Gastrocnemius medialis (tissue), 4 donors: ENCODE data around the gene SARS1. TPM values are rescaled to one million over a fixed set of nuclear protein-coding genes. Genes with fewer than 3 reads are reported as not detected.
A peak's percentile ranks its signal among the peaks of the same experiment; 100 is the strongest.

Experiments
- ATAC-seq, 2 donors: fragments of 150-250 bp; one replicate each; pipeline ENCODE4 v1.9.1; 2016
- DNase-seq, 2 donors: peaks; one replicate each; pipeline ENCODE4 v3.0.0-alpha.2; 2019
- H3K27ac ChIP-seq, 4 donors: fragments of 200-600 bp; sonication (generic); 1 replicate in 1 of 4; 2 replicates in 3 of 4; pipeline ENCODE4 v1.5.1; 2016 to 2018; ENCODE audit warnings: mild to moderate bottlenecking in 2 of 4, moderate library complexity in 1 of 4
- H3K27me3 ChIP-seq, 3 donors: fragments of 200-600 bp; sonication (generic) in 2 of 3; 1 replicate in 1 of 3; 2 replicates in 2 of 3; pipeline versions ENCODE4 v1.5.1 to v1.6.0; 2016 to 2019; ENCODE audit warnings: mild to moderate bottlenecking in 1 of 3, moderate library complexity in 1 of 3
- H3K36me3 ChIP-seq, 2 donors: fragments of 200-600 bp; sonication (generic) in 1 of 2; one replicate each; pipeline ENCODE4 v1.5.1; 2017 to 2018
- H3K4me1 ChIP-seq, 2 donors: fragments of 200-600 bp; sonication (generic) in 1 of 2; one replicate each; pipeline ENCODE4 v1.5.1; 2016 to 2017; ENCODE audit warnings: mild to moderate bottlenecking in 2 of 2
- H3K4me3 ChIP-seq, 4 donors: fragments of 200-600 bp; sonication (generic) in 3 of 4; 1 replicate in 1 of 4; 2 replicates in 3 of 4; pipeline ENCODE4 v1.5.1; 2016 to 2019; ENCODE audit warnings: mild to moderate bottlenecking in 2 of 4
- H3K9me3 ChIP-seq, 3 donors: fragments of 200-600 bp; sonication (generic) in 2 of 3; 1 replicate in 1 of 3; 2 replicates in 2 of 3; pipeline ENCODE4 v1.5.1; 2016 to 2019
- CTCF ChIP-seq, 5 experiments: fragments of 450-650 bp in 3 of 5; fragments of 200-600 bp in 2 of 5; sonication (generic) in 2 of 5; IDR thresholded peaks in 4 of 5; conservative IDR thresholded peaks in 1 of 5; 1 replicate in 4 of 5; 2 replicates in 1 of 5; pipeline ENCODE4 v1.5.1; 2016 to 2019; ENCODE audit warnings: antibody characterized with exemption in 5 of 5, mild to moderate bottlenecking in 3 of 5, moderate library complexity in 3 of 5
- POLR2A ChIP-seq, 2 donors: fragments of 450-650 bp; IDR thresholded peaks; one replicate each; pipeline ENCODE4 v1.6.1; 2017; ENCODE audit warnings: antibody characterized with exemption in 2 of 2, mild to moderate bottlenecking in 2 of 2, moderate library complexity in 2 of 2
- in situ Hi-C, 4 donors: fragments of 200-750 bp; cut with MboI; loops; one replicate each; pipeline versions ENCODE4 v1.15.0 to v1.8.0; 2017; ENCODE audit warnings: low sequenced_read_pairs in 4 of 4
- intact Hi-C: fragments of 100-400 bp; cut with DNase I; formaldehyde crosslinking; loops from one replicate; pipeline ENCODE4 v1.15.1; 2023; ENCODE audit warnings: low total_unique reads
- total RNA-seq, 4 donors: library from RNA; depleted of rRNA; stranded (reverse); fragments of >200 nt; gene quantifications; one replicate each; pipeline versions ENCODE4 v1.1.0 to v1.2.3, GENCODE V29; 2016

The SARS1 gene
- total RNA-seq, 4 donors from 2014 or later, result 97.6 to 116 (median 98.7) TPM

GRCh38 chr1:109263234-109263596, 49.5 kb downstream of the SARS1 start:
- no peaks in the 10 kb centered on the region for H3K4me1 ChIP-seq
- TF ChIP-seq POLR2A (IDR thresholded peaks at IDR 0.05) (no peak), CTCF (IDR thresholded peaks at IDR 0.05 in 4 of 5, conservative IDR thresholded peaks at IDR 0.05 in 1 of 5) (no peak)
- no peak for DNase-seq
- H3K36me3 ChIP-seq, result no peaks in the 10 kb centered on the region
- H3K4me3 ChIP-seq, result no peak overlapping the region
- intact Hi-C loops, result loop anchor here (1.0 kb wide), 3 partner anchors 62 to 269 kb away; no protein-coding TSS in a partner anchor
- H3K27ac ChIP-seq, result no peak overlapping the region
- H3K27me3 ChIP-seq, result no peaks in the 10 kb centered on the region
- H3K9me3 ChIP-seq, result no peaks in the 10 kb centered on the region
- in situ Hi-C loops, result loop anchor here in 1 of 4 donors (10.0 kb wide), 1 partner anchor 142 kb away; no protein-coding TSS in a partner anchor
- ATAC-seq, result no peak

GRCh38 chr1:109263597-109264378, 50.1 kb downstream of the SARS1 start:
- Histone ChIP-seq H3K4me3 (no peak overlapping the region), H3K9me3 (no peaks in the 10 kb centered on the region), H3K4me1 (no peaks in the 10 kb centered on the region), H3K27me3 (no peaks in the 10 kb centered on the region), H3K36me3 (no peaks in the 10 kb centered on the region), H3K27ac (no peak overlapping the region)
- ATAC-seq, result peak; percentile 59 to 78
- in situ Hi-C loops (loop anchor here in 1 of 4 donors (10.0 kb wide), 1 partner anchor 141 kb away; no protein-coding TSS in a partner anchor), intact Hi-C loops (loop anchor here (1.0 kb wide), 3 partner anchors 62 to 269 kb away; no protein-coding TSS in a partner anchor)
- DNase-seq, result peak; percentile 52 to 76
- TF ChIP-seq POLR2A (IDR thresholded peaks at IDR 0.05), result no peak
- peak; percentile 87 to 98 (median 93) for TF ChIP-seq CTCF (IDR thresholded peaks at IDR 0.05 in 4 of 5, conservative IDR thresholded peaks at IDR 0.05 in 1 of 5)

DNA sequence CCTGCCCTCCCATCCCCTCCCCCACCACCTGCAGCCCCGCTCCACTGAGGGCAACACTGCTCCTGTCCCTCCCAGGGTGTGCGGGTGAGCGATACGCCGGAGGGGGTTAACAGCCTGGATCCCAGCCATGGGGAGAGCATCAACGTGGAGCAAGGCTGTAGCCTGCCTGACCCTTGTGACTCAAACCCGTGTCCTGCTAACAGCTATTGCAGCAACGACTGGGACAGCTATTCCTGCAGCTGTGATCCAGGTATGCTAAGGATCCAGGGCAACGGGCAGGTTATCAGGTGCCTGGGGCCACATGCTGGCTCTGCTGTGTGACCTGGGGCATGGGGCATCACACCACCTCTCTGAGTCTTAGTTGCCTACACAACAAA, 50.6 kb downstream of the SARS1 start:
- TF ChIP-seq POLR2A (IDR thresholded peaks at IDR 0.05) (no peak), CTCF (IDR thresholded peaks at IDR 0.05 in 4 of 5, conservative IDR thresholded peaks at IDR 0.05 in 1 of 5) (no peak)
- DNase-seq, result no peak
- ATAC-seq, result no peak
- no peak overlapping the region for H3K4me3 ChIP-seq
- no peaks in the 10 kb centered on the region for H3K27me3 ChIP-seq
- no peak overlapping the region for H3K27ac ChIP-seq
- in situ Hi-C loops (loop anchor here in 1 of 4 donors (10.0 kb wide), 1 partner anchor 140 kb away; no protein-coding TSS in a partner anchor), intact Hi-C loops (no loop called here)
- H3K9me3 ChIP-seq, result no peaks in the 10 kb centered on the region
- no peaks in the 10 kb centered on the region for H3K4me1 ChIP-seq
- no peaks in the 10 kb centered on the region for H3K36me3 ChIP-seq

- no peak for ATAC-seq
- Histone ChIP-seq H3K4me1 (no peaks in the 10 kb centered on the region), H3K9me3 (no peaks in the 10 kb centered on the region), H3K4me3 (no peak overlapping the region), H3K27ac (no peak overlapping the region), H3K36me3 (no peaks in the 10 kb centered on the region), H3K27me3 (no peaks in the 10 kb centered on the region)
- in situ Hi-C loops (loop anchor here in 1 of 4 donors (10.0 kb wide), 1 partner anchor 140 kb away; no protein-coding TSS in a partner anchor), intact Hi-C loops (no loop called here)
- DNase-seq, result no peak
- no peak for TF ChIP-seq CTCF (IDR thresholded peaks at IDR 0.05 in 4 of 5, conservative IDR thresholded peaks at IDR 0.05 in 1 of 5)
- no peak for TF ChIP-seq POLR2A (IDR thresholded peaks at IDR 0.05)
These were observed 51.3 kb downstream of the SARS1 start for GRCh38 chr1:109265016-109265415.
